ENCODE data around the gene DDX23.

DDX23 gene

DNA sequence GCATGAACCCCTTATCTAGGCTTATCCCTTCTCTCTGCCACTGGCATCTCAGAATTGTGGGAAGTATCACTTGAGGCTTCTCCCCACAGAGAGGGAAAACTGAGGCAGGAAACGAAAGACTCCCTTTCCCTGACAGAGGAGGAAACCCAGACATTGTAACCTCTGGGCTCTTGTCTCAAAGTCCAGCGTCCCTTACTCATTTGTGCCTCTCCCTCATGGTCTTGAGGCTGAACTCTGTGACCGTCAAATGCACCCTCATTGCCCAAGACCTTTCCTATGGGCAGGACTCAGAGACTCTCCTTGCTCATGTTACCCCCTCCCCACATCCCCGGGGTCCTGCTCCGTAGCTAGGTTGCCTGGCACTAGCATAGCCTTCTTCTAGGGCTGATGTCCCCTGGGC lies 29.8 kb downstream of the DDX23 start:
- DNase-seq: no peak

DNA sequence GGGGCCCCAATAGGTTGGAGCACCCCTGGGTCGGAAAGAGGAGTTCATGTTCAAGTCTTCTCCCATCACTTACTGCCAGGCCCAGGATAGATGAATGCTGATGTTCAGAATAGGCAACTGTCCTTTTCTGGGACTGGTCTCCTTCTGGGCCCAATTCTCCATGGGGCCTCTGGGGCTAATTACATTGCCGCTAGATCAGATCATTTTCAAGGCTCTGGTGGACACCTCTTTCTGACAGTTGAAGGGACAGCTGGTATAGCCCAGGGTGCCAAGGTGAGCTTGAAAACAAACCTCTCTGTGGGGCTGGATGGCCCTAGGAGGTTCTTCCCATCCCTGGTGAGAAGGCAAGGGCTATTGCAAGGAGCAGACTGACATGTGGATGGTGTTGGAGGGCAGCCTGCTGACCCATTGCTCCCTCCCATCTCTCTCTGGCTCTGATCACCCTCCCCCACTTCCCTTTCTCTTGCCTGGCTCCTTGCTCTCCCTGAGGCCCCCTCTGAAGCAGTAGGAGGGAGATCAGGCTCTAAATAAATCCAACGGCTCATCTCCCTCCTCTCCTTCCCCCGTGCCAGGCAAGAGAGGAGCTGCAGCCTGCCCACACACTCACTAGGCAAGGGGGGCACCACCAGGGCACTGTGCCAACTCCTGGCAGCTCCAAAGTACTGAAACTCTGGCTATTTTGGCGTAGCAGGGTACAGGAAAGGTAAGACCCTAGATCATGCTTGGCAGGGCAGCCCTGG lies 31.8 kb downstream of the DDX23 start:
- no peak for DNase-seq

DNA sequence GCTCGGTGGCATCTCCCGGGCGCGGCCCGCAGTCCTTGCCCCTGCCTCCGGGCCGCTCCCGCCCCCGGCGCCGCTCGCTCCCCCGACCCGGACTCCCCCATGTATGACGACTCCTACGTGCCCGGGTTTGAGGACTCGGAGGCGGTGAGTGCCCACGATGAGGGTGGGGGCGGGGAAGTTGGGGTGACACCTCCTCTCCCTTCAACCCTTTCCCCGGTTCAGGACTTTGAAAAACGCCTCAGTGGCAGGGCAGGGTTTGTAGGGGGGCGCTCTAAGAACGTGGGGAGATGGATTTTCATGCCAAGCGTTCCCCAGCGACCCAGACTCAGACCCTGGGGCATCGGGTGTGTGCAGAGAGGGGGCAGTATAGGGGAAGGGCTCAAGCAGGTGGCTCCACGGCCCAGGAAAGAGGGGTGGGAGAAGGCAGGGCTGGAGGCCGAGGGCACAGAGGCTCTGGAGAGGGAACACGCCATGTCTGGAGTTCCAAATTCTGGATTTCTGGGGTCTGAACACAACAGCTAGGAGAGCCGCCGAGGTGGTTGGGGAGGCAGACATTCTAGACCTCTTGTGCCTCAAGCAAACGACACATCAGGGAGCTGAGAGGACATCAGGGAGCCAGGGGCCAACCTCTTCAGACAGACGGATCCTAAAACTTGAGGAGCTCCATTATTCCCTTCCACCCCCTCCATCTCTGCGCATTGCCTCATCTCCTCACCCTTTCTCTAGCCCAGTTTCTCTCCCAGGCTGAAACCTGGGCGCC lies 33.0 kb downstream of the DDX23 start:
- DNase-seq: peak; percentile 58

DNA sequence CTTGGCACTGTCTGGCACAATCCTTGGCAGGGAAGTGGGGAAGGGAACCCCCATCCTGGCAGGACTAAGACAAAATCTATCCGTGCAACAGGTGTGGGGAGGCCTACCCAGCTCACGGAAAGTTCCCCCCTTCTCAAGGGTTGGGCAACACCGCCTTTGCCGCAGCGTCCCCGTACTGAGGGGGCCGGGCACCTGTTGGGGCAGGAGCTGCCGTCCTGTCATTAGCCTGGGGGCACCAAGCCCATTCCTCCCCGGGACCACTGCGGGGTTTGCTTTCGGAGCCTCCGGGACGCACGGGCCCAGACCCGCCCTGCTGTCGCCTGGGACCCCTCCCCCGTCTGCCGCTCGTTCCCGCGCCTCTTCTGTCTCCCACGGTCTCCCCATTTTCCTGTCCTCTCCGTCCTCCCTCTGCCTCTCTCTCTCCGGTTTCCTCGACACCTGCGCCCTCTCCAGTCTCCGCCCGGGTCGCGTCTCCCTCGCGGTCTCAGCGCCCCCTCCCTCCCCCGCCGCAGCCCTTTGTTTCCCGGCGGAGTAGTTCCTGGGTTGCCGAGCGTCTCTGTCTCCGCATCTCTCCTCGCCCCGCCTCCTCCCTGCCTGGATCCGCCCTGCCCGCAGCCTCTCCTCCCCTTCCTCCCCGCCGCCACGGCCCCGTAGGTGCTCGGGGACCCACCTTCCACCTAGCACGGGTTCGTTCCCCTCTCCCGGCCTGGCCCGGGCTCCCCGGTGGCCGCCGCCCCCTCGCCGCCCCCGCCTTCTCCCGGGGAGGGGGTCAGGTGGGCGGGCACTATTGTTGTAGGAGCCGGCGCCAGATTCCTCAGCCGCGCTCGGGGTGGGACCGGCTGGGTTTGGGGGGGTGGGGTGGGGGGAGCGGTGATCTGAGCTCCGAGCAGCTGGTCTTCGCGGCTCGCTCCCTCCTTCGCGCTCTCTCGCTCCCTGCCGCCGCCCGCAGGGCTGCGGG lies 33.8 kb downstream of the DDX23 start, which contains the start of gene CACNB3:
Gene CACNB3, plus strand, starts transcription at position 624 of the 958 bp plus-strand sequence. CDS start 434 bp downstream, outside the sequence.
- peak; percentile 86 for DNase-seq

DNA sequence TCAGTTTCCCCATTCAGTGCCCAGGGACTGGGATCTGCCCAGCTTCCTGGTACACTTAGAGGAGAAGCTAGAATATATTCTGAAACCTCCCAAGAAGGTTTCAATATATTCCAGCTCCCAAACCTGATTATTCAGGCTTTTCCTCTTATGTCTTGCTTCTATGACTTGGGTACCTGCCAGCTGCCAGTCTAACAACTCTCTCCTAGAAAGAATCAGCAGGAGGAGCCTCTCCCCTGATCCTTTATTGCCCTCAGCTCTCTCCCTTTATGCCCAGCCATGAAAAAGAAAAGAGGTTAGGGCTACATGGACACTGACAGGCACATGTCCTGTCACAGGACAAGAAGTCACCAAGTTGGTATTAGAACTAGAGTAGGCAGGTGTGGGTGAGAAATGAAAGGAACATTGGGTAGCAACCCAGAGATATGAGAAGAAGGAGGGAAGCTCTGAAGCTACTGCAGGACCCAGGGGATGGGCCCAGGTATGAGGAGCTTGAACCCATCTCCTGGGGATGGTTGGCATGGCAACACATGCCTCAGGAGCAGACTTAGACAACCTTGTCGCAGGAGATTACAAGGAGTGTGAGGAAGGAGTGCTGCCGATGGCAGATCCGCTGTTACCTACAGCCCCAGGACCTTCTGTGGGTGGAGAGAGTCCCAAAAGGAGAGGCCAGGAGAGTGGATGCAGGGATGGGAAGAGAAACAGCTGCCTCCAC lies 35.7 kb downstream of the DDX23 start:
- DNase-seq: no peak

DNA sequence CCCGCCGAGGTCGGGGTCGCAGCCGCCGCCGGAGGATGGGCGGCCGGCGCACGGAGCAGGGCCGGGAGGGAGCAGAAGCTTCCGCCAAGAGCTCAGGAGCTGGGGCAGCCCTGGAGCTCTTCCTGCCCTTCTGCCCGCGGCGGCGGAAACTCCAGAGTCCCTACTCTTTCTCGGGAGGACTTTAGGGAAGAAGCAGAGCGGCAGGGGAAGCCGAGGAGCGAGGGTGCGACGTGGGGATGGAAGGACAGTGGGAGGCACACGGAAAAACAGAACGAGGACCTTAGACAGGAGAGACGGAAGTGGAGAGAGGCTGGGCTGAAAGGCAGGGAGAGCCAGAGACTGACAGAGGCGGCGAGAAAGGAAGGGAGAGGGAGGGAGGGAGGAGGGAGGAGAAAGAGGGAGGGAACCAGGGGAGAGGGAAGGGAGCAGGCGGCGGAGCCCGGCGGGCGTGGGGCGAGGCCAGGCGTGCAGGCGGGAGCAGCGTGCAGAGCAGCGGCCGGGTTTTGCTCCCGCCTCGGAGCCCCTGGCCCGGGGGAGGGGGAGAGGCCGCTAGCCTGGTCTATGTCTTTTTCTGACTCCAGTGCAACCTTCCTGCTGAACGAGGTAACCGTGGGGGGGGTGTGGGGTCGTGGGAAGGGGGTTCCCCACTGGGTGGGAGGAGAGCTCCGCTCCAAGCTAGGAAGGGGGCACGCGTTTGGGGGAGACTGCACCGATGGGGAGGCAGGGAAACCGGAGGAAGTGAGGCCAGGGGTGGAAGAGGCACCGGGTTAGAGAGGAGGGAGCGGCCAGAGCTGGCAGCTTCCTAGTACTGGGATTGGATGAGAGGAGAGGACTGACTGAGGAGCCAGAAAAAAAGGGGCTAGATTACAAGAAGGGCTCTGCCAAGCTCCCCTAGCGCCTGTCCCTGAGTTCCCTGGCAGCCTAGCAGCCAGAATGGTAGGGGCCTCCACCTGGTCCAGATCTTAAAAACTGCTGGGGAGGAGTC lies 36.5 kb downstream of the DDX23 start:
- DNase-seq: peak; percentile 92

DNA sequence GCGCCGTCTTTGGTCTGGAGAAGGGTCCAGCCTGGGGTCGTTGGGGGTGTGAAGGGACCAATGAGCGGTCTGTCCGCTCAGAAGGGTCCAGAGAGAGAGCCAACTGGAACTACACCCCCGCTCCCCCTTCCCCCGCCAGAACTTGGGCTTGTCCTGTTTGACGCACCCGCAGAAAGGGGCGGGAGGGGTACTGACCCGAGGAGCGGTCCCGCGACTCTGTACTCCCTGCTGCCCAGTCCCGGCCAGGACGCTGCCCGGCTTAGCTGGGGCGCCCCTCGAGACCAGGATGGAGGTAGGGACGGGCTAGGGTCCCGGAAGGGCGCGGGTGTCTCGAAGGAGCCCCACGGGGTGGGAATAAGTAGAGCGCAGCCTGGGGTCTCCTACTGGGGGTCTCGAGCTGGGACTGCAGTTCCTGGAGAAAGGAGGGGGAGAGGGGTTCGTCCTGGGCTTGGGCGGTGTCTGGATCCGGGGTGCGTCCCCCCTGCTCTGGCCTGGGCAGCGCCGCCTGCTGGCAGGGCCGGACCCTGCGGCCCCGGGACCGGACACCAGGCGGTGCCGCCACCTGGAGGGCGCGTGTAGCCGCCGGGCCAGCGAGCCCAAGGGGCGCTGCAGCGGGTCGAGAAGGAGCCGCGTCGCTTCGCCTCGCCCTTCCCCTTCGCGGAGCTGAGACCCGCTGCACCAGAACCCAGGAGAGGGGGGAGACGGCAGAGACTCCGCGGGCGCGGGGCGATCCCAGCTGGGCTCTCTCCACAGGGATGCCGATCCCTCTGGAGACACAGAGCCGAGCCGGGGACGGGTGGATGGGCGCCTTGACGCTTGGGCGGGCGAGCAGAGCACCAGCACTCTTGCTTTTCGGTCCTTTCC lies 37.5 kb downstream of the DDX23 start:
- peak; percentile 93 for DNase-seq

DNA sequence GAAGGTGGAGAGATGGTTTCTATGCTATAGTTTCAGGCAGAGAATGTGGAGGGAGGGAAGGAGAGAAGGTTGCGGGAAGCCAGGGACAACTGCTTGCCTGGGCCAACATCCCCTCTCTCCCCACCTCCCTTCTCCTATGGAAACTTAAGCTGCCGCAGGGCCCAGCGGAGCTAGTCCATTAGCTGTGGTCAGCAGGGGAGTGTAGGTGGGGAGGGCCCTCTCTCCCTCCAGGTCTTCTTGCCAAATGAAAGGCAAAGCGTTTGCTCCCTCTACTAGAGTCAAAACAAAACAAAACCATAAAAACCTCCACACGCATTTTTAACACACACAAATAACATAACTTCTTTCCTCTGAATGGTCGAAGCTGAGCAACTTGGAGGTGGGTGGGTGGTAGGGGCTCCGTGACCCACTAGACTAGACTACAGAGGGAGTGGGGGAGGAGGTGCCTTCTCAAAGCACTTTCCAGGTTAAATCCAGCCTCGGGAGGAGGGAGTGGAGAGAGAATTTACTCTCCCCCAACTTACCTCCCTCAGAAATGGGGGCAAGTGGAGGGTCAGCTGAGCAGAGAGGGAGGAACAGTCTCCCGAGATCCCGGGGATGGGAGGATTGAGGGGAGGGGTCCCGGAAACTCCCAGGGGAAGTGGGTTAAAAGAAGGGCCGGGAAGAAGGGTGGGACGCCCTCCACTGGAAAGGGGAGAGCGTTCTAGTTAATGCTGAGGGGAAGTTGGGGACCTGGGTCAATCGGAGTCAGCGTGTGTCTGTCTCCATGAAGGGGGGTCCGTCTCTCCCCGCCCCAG lies 38.3 kb downstream of the DDX23 start:
- DNase-seq: peak; percentile 40

DNA sequence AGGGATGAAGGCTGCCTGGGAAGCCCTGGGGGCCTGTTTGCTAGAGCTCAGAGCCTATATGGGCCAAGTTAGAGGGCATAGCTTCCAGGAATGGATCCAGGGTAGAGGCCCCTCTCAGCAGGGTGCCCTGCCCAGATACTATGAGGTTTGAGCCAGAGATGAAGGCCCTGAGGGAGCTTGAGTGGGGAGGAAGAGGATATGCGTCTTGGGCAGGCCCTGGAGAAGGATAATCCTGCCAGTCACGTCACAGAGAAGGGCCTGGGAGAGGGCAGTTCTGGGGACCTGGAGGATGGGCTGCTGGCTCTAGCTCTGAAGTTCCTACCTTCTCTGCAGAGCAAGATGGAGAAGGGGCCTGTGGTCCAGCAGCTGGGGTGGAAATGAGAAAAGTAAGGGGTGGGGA lies 39.6 kb downstream of the DDX23 start:
- DNase-seq: no peak

DNA sequence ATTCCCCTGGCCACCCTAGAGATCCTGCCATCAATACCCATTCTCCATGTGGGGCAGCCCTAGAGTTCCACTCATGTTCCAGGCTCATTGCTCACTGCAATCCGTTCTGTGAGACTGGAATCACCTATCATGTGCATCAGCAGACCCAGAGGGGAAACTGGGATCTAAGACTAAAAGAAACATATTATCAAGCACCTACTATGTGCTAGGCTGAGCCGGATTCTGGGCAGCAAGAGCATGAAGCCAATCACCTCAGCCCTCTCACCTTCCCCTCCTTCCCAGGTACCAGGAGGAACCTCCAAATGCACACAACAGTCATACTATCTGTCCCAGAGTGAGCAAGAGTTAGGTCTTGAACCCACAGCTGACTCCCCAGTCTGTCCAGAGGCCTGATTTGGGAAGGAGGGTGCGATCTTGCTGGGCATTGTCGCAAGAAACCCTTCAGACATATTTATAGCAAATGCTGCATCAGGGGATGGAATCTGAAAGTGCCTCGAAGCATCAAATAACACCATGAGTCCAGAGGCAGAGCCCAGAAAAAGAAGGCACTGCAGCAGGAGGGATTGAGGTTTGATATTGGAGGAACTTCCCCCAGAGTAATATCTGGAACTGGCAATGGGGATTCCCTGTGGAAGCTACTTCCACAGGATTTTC lies 40.4 kb downstream of the DDX23 start:
- DNase-seq: no peak

DNA sequence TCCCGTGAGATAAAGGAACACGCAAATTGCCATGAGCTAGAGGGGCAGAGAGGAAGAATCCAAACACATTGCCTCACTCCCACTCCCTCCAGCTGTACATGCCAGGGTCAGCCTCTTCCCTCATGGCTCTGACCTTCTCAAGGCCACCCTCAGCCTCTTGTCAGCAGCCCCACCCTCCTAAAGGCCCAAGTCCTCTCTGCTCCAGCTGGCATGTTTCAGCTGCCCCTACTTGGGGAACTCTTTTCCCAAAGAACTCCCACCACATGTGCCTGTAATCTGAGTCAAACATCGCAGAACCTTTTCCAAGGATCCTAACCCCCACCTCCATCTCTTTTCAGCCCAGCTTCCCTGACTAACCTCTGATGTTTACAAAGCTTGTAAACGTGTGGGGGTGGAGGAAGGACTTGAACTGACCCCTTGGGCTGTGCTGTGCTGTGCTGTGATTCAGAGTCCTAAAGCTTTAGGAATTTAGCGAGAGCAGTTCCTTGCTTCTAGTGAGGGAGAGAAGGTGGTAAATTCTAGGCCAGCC lies 41.0 kb downstream of the DDX23 start:
- no peak for DNase-seq

DNA sequence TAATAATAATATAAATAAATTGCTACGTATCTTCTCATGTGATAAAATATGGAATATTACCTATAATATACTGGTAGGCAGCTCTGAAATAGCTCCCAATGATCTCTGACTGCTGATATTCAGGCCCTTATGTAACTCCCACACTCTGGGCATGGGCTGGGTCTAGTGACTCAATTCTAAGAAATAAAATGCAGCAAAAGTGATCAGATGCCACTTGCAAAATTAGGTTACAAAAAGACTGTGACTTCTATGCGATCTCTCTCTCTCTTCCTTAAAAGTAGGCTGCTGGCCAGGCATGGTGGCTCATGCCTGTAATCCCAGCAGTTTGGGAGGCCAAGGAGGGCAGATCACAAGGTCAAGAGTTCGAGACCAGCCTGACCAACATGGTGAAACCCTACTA lies 44.0 kb downstream of the DDX23 start:
- no peak for DNase-seq

DNA sequence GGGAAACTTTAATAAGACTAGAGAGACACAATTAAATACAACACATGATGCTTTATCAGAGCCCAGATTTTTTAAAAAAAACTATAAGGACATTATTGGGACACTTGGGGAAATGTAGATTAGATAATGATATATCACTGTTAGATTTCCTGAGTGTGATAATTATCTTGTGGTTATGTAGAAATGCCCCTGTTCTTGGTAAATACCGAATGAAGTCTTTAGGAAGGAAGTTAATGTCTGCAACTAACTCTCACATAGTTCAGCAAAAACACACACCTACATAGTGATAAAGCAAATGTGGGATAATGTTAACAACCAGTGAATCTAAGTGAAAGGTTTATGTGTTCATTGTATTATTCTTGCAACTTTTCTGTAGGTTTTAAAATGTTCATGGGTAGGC lies 48.3 kb downstream of the DDX23 start:
- no peak for DNase-seq

DNA sequence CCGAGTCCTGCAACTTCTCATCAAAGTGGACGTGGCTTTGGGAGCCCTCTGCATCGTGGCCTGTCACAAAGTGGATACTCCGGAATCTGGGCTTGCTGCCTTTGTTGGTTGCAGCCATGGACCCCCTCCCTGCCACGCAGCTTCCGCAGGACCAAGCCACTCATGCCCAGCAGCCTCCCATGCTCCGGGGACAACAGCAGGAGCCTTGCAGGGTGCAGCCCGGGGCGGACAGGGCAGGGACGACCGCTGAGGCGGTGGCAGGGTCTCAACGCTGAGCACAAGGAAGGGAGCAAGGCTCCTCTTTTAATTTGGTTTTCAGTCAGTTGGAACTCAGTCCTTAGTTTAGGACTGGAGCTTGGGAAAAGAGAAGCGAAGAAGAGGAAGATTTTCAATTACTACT lies 51.0 kb downstream of the DDX23 start:
- no peak for DNase-seq

DNA sequence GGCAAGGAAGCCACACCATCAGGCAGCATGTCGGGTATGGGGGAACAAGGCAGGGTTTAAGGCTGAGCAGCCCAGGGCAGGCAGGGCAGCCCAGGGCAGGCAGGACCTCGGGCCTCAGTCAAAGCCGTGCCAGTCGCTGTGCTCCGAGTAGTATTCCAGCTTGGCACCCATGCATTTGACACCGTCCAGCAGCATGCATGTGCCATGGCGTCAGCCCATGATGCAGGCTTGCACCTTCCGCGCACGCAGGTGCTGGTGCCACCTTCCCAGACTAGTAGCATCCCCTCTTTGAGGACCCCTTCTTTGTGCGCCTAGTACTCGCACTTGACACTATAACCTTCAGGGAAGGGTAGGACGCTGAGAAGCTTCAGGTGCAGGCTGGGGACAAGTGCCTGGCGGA lies 51.5 kb downstream of the DDX23 start:
- DNase-seq: no peak

DNA sequence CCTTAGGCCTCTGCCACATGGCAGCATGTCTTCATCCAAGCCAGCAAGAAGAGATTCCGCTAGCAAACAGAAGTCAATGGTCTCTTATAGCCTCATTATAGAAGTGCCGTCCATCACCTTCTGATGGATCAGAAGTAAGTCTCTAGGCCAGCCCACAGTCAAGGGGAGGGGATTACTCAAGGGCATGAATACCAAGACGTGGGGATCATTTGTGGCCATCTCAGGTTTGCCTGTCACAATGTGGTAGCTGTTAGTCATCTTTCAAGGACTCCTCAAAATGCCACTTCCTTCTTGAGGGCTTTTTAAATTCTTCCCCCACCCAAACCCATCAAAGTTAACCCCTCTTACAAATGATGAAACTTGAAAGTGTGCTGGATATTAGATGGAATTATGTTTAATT lies 55.0 kb downstream of the DDX23 start:
- no peak for DNase-seq

DNA sequence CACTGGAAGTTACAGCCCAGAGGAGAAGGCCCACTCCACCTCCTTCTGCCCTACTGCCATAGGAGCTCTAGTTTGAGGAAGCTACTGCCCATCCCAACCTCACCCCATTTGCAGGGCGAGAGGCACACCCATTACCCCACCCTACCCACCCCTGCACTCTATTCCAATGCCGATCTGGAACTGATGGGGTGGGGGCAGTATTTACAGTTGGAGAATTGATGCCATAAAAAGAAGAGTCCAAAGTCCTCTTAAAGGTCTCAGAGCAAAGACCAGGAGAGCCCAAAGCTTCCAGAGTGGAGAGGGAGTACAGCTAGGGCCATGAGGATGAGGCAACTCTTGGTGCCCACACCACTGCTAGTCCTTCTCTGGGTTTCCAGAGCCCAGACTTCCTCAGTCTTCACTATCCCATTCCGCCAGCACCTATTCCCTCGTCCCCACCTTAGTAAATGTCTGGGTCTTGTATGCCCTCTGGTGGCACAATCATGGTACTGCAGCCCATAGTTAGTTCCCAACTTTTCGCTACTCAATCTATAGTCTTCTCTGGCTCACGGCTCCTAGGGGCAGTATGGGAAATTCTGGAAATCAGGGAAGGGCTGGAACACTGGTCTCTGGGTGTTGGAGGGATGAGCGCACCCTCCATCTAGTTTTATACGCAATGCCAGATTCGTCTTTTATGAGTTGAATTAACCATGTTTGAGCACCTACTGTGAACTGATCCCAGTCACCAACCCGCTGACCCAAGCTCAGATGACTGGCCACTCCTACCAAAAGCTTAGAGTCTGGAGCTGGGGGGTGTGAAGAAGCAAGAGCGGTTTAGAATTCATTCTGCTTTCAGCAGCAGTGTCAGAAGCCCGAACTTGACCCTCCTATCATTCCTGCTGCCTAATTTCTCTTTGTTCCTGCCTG lies 56.2 kb downstream of the DDX23 start:
- peak; percentile 82 for DNase-seq
